IMR-90 (cell line): Measurements from ENCODE around the gene PIP5K1C.
A peak's percentile ranks its signal among the peaks of the same experiment; 100 is the strongest.

Source experiments
- CHD1 ChIP-seq: IDR thresholded peaks from 2 replicates; pipeline ENCODE4 v1.6.1; 2012; ENCODE audit warnings: low read depth, low read length, improper control_type of control experiment
- CTCF ChIP-seq: conservative IDR thresholded peaks from 2 replicates; pipeline ENCODE4 v1.5.1; 2012; ENCODE audit warnings: mild to moderate bottlenecking, low read depth, low read length, improper control_type of control experiment
- MXI1 ChIP-seq: IDR thresholded peaks from 2 replicates; pipeline ENCODE4 v1.6.1; 2012; ENCODE audit warnings: low read depth, mild to moderate bottlenecking, low read length, moderate library complexity, borderline replicate concordance
- POLR2A ChIP-seq: IDR thresholded peaks from 2 replicates; pipeline ENCODE4 v1.6.1; 2012; ENCODE audit warnings: mild to moderate bottlenecking, low read depth, low read length
- RAD21 ChIP-seq: IDR thresholded peaks from 2 replicates; pipeline ENCODE4 v1.6.1; 2012; ENCODE audit warnings: low read length, improper control_type of control experiment
- RCOR1 ChIP-seq: IDR thresholded peaks from 2 replicates; pipeline ENCODE4 v1.6.1; 2012; ENCODE audit warnings: mild to moderate bottlenecking, low read length, improper control_type of control experiment; ENCODE audit not compliant: insufficient replicate concordance

GRCh38 chr19:3599776-3600187, 100.5 kb downstream of the PIP5K1C start:
- TF ChIP-seq CTCF (0 out of 2 replicates have a peak, but pooled peaks have one; percentile 10), MXI1 (no peak), RAD21 (no peak), RCOR1 (no peak), POLR2A (no peak), CHD1 (no peak)
